HCT116 (cell line): ENCODE data around the gene E2F6. TPM values are rescaled to one million over a fixed set of nuclear protein-coding genes. Genes with fewer than 3 reads are reported as not detected.

ENCODE experiments used
- ATAC-seq: fragments of 200-7000 bp; cut with Tn5 transposase; 2 replicates; pipeline ENCODE4 v1.9.1; 2020; ENCODE audit warnings: mild to moderate bottlenecking, moderate library complexity
- BruUV-seq: library from RNA; stranded (reverse); fragments of 400-500 nt; replicated peaks from 2 replicates; lab custom pipeline; 2021; lab: Mats Ljungman, UMichigan
- CTCF ChIA-PET: fragments of 300-600 bp; sonication (Branson Sonifier 250); formaldehyde crosslinking; loops from one replicate; lab custom pipeline; 2021; ENCODE audit warnings: antibody characterized with exemption; lab: Charles Lee
- POLR2A ChIA-PET: fragments of 300-600, 350-600 bp; sonication (Branson Sonifier 250); formaldehyde crosslinking; loops from one replicate; lab custom pipeline; 2021; ENCODE audit warnings: antibody characterized with exemption; lab: Charles Lee
- RAD21 ChIA-PET, 2 experiments: fragments of 300-600 bp; sonication (Branson Sonifier 250); formaldehyde crosslinking; loops; one replicate each; lab custom pipeline; 2023; ENCODE audit warnings: low total read pairs in 2 of 2; ENCODE audit not compliant: uncharacterized antibody in 2 of 2, unreplicated experiment in 2 of 2, low non-redundant PET in 1 of 2; lab: Charles Lee
- DNase-seq: peaks from one replicate; pipeline ENCODE4 v3.0.0-alpha.2; 2010; ENCODE audit warnings: low read depth, low spot score
- H2AFZ ChIP-seq: fragments of 200-600 bp; shearing (Covaris generic), sonication (generic); 2 replicates; pipeline ENCODE4 v1.6.1; 2017; ENCODE audit warnings: low read depth, mixed run types, mixed read lengths, antibody characterized with exemption, low read length; ENCODE audit not compliant: poor library complexity, severe bottlenecking
- H3K27ac ChIP-seq: 2 replicates; pipeline ENCODE4 v1.5.1; 2012; ENCODE audit warnings: low read depth, low read length
- H3K27me3 ChIP-seq: fragments of 200-600 bp; sonication (generic); 2 replicates; pipeline ENCODE4 v1.6.1; 2016; ENCODE audit warnings: mixed run types, low read length, mixed read lengths; ENCODE audit not compliant: insufficient read depth
- H3K36me3 ChIP-seq, 2 experiments: fragments of 200-500 bp in 1 of 2; fragments of 200-600 bp in 1 of 2; sonication (Bioruptor generic) in 1 of 2; sonication (generic) in 1 of 2; 2 replicates each; pipeline versions ENCODE4 v1.5.1 to v1.6.1; 2014 to 2016; ENCODE audit warnings: low read length in 2 of 2, inconsistent platforms in 1 of 2, mixed read lengths in 1 of 2, mixed run types in 1 of 2; ENCODE audit not compliant: insufficient read depth in 2 of 2, control insufficient read depth in 1 of 2
- H3K4me1 ChIP-seq, 2 experiments: fragments of 200-600 bp in 1 of 2; sonication (generic) in 1 of 2; 2 replicates each; pipeline versions ENCODE4 v1.5.1 to v1.6.1; 2012 to 2017; ENCODE audit warnings: low read length in 2 of 2, inconsistent platforms in 1 of 2, mild to moderate bottlenecking in 1 of 2, mixed read lengths in 1 of 2, mixed run types in 1 of 2, moderate library complexity in 1 of 2; ENCODE audit not compliant: insufficient read depth in 2 of 2, control insufficient read depth in 1 of 2
- H3K4me2 ChIP-seq: fragments of 200-600 bp; sonication (generic); 2 replicates; pipeline ENCODE4 v1.6.1; 2017; ENCODE audit warnings: mixed run types, low read length, mixed read lengths
- H3K4me3 ChIP-seq, 2 experiments: fragments of 200-600 bp in 1 of 2; sonication (generic) in 1 of 2; replicated peaks in 1 of 2; 2 replicates each; pipeline ENCODE4 v1.5.1; 2011 to 2016; ENCODE audit warnings: low read length in 2 of 2, control low read depth in 1 of 2, low read depth in 1 of 2, mild to moderate bottlenecking in 1 of 2, mixed read lengths in 1 of 2, mixed run types in 1 of 2
- H3K79me2 ChIP-seq: fragments of 200-600 bp; sonication (generic); 2 replicates; pipeline ENCODE4 v1.6.1; 2017; ENCODE audit warnings: mild to moderate bottlenecking, mixed run types, low read length, moderate library complexity, mixed read lengths; ENCODE audit not compliant: insufficient read depth
- H3K9ac ChIP-seq: fragments of 200-600 bp; sonication (generic); 2 replicates; pipeline ENCODE4 v1.6.1; 2016; ENCODE audit warnings: low read length, mixed read lengths
- H3K9me2 ChIP-seq: fragments of 200-600 bp; sonication (generic), shearing (Covaris generic); 2 replicates; pipeline ENCODE4 v1.6.1; 2017; ENCODE audit warnings: mixed run types, mild to moderate bottlenecking, moderate library complexity; ENCODE audit not compliant: insufficient read depth
- H3K9me3 ChIP-seq, 2 experiments: fragments of 200-500 bp in 1 of 2; fragments of 200-600 bp in 1 of 2; sonication (Bioruptor generic) in 1 of 2; sonication (generic) in 1 of 2; 2 replicates each; pipeline ENCODE4 v1.6.1; 2014 to 2017; ENCODE audit warnings: low read length in 2 of 2, mixed read lengths in 2 of 2, inconsistent platforms in 1 of 2, low read depth in 1 of 2, mild to moderate bottlenecking in 1 of 2, mixed run types in 1 of 2, moderate library complexity in 1 of 2; ENCODE audit not compliant: control insufficient read depth in 1 of 2, insufficient read depth in 1 of 2
- H4K20me1 ChIP-seq: fragments of 200-600 bp; sonication (generic), shearing (Covaris generic); 2 replicates; pipeline ENCODE4 v1.6.1; 2017; ENCODE audit warnings: mixed run types, mild to moderate bottlenecking, moderate library complexity; ENCODE audit not compliant: insufficient read depth
- ATF3 ChIP-seq: IDR thresholded peaks from 2 replicates; pipeline ENCODE4 v1.6.1; 2012
- CEBPB ChIP-seq: IDR thresholded peaks from 2 replicates; pipeline ENCODE4 v1.6.1; 2012; ENCODE audit warnings: low read depth
- CTCF ChIP-seq, 3 experiments: fragments of 200-600 bp in 1 of 3; sonication (generic) in 1 of 3; IDR thresholded peaks in 2 of 3; conservative IDR thresholded peaks in 1 of 3; 2 replicates each; pipeline ENCODE4 v1.5.1; 2012 to 2017; ENCODE audit warnings: low read depth in 2 of 3, low read length in 2 of 3, antibody characterized with exemption in 1 of 3, borderline replicate concordance in 1 of 3, control low read depth in 1 of 3, mild to moderate bottlenecking in 1 of 3, mixed read lengths in 1 of 3, mixed run types in 1 of 3, moderate library complexity in 1 of 3; ENCODE audit not compliant: insufficient read depth in 1 of 3
- EGR1 ChIP-seq: IDR thresholded peaks from 2 replicates; pipeline ENCODE4 v1.6.1; 2012; ENCODE audit warnings: low read depth
- JUND ChIP-seq: IDR thresholded peaks from 2 replicates; pipeline ENCODE4 v1.6.1; 2012
- MAX ChIP-seq: IDR thresholded peaks from 2 replicates; pipeline ENCODE4 v1.6.1; 2012
- POLR2AphosphoS5 ChIP-seq: IDR thresholded peaks from 2 replicates; pipeline ENCODE4 v1.6.1; 2011; ENCODE audit warnings: mild to moderate bottlenecking, low read depth, low read length, moderate library complexity
- RAD21 ChIP-seq: IDR thresholded peaks from 2 replicates; pipeline ENCODE4 v1.6.1; 2012; ENCODE audit warnings: low read depth, mild to moderate bottlenecking
- REST ChIP-seq: IDR thresholded peaks from 2 replicates; pipeline ENCODE4 v1.6.1; 2012; ENCODE audit warnings: low read depth
- SIN3A ChIP-seq: IDR thresholded peaks from 2 replicates; pipeline ENCODE4 v1.6.1; 2012; ENCODE audit warnings: low read depth
- SRF ChIP-seq: IDR thresholded peaks from 2 replicates; pipeline ENCODE4 v1.6.1; 2012; ENCODE audit warnings: low read depth
- TCF7L2 ChIP-seq: IDR thresholded peaks from 2 replicates; pipeline ENCODE4 v1.7.0; 2011; ENCODE audit warnings: borderline replicate concordance, inconsistent platforms; ENCODE audit not compliant: insufficient read depth, insufficient read length; ENCODE audit errors: extremely low read depth
- ZFX ChIP-seq: fragments of 450-650 bp; IDR thresholded peaks from 2 replicates; pipeline ENCODE4 v1.6.1; 2017
- intact Hi-C: fragments of 100-400 bp; cut with micrococcal nuclease; formaldehyde crosslinking; loops from 2 replicates; pipeline ENCODE4 v1.10.0; 2022
- total RNA-seq: library from RNA; stranded (reverse); gene quantifications from one replicate; pipeline ENCODE4 v1.2.1, GENCODE V29; 2021; ENCODE audit not compliant: unreplicated experiment

The E2F6 gene
- total RNA-seq, 1 experiment from 2014 or later = 22.8 TPM

GRCh38 chr2:11411768-11412448 lies 54.1 kb downstream of the E2F6 start:
- H3K27me3 ChIP-seq = no peaks in the 10 kb centered on the region
- H3K9me3 ChIP-seq = no peaks in the 10 kb centered on the region
- CTCF ChIA-PET = interaction anchor here (0.7 to 4.6 kb wide), 12 partner anchors 8 to 282 kb away, joined by 3 to 51 read pairs (median 4); a partner anchor contains a TSS
- no peak overlapping the region for H3K9ac ChIP-seq
- H3K4me2 ChIP-seq = peak overlapping the region; percentile 15
- TF ChIP-seq POLR2AphosphoS5 = no peak
- TF ChIP-seq JUND = no peak
- TF ChIP-seq MAX = no peak
- no peak for TF ChIP-seq ZFX
- TF ChIP-seq CTCF (IDR thresholded peaks at IDR 0.05 in 2 of 3, conservative IDR thresholded peaks at IDR 0.05 in 1 of 3; ENCODE audit: borderline replicate concordance in 1 of 3, insufficient read depth in 1 of 3, low read depth in 2 of 3, low read length in 2 of 3) = peak; percentile 82 to 87 (median 83)
- peak; percentile 95 for TF ChIP-seq RAD21
- no peak for TF ChIP-seq ATF3
- no peak for TF ChIP-seq REST
- no peak for TF ChIP-seq SRF
- no peak for TF ChIP-seq SIN3A
- no peak for TF ChIP-seq EGR1
- no peak for TF ChIP-seq TCF7L2
- no peak for TF ChIP-seq CEBPB
- TF ChIP-seq, all 23 proteins: peak for 2
- POLR2A ChIA-PET = interaction anchor here (1.6 kb wide), 1 partner anchor 279 kb away, joined by 5 read pairs; a partner anchor contains a TSS
- Histone ChIP-seq H3K4me1 (peaks cover 0 to 14% of the 10 kb centered on the region in 2 experiments; a peak in 1 of 4 replicates), H3K27ac (no peak overlapping the region), H3K9me2 (no peaks in the 10 kb centered on the region), H3K36me3 (no peaks in the 10 kb centered on the region), H4K20me1 (no peaks in the 10 kb centered on the region), H3K79me2 (no peaks in the 10 kb centered on the region), H2AFZ (peak overlapping the region; percentile 77), H3K4me3 (0 out of 4 replicates have a peak overlapping the region, but pooled peaks of 1 of the 2 experiments have one; percentile 1)
- BruUV-seq = no TSS peak
- ATAC-seq (peak; percentile 75), DNase-seq (no peak)
- intact Hi-C loops = loop anchor here (1.0 kb wide), 2 partner anchors 178 to 280 kb away; no protein-coding TSS in a partner anchor
- RAD21 ChIA-PET = interaction anchor here (0.6 to 2.9 kb wide), 7 partner anchors 12 to 280 kb away, joined by 3 to 11 read pairs (median 4); partner anchors contain the start of genes ROCK2 (in 1 of the 2) and SLC66A3 (in 1 of the 2)
